Measurements from ENCODE around the gene REELD1. TPM values are rescaled to one million over a fixed set of nuclear protein-coding genes. Genes with fewer than 3 reads are reported as not detected.

Gene REELD1
- polyA plus RNA-seq, 1 donor, result 0.11 TPM

GRCh38 chr4:146265950-146266490 lies 51.7 kb downstream of the REELD1 start:
- DNase-seq (ENCODE audit: low read depth), result no peak

GRCh38 chr4:146267826-146268225 lies 53.5 kb downstream of the REELD1 start:
- no peak for DNase-seq (ENCODE audit: low read depth)

- no peak for DNase-seq (ENCODE audit: low read depth)
Measured at GRCh38 chr4:146269228-146269653, 54.9 kb downstream of the REELD1 start.

- DNase-seq (ENCODE audit: low read depth), result no peak
Measured at GRCh38 chr4:146271466-146271865, 57.1 kb downstream of the REELD1 start.

GRCh38 chr4:146273204-146273901 lies 59.0 kb downstream of the REELD1 start:
- DNase-seq (ENCODE audit: low read depth), result no peak

- DNase-seq (ENCODE audit: low read depth), result no peak
Measured at GRCh38 chr4:146274774-146275173, 60.4 kb downstream of the REELD1 start.

GRCh38 chr4:146275370-146275769 lies 61.0 kb downstream of the REELD1 start:
- no peak for DNase-seq (ENCODE audit: low read depth)

GRCh38 chr4:146278986-146279385 lies 64.6 kb downstream of the REELD1 start:
- DNase-seq (ENCODE audit: low read depth), result no peak

Other genes starting within 250 kb of the REELD1 start
- gene LSM6, start 38.8 kb upstream of the REELD1 start, polyA plus RNA-seq (ENCODE audit: insufficient read length), result 31.1 TPM

All from forelimb muscle (tissue), 1 donor.